AG04450 (cell line): Measurements from ENCODE around the gene FBXL2. TPM values are rescaled to one million over a fixed set of nuclear protein-coding genes. Genes with fewer than 3 reads are reported as not detected.

Experiments used
- CTCF ChIA-PET: fragments of 300-600, 350-600 bp; formaldehyde crosslinking; extraction: SDS; loops from one replicate; lab custom pipeline; 2022; ENCODE audit warnings: antibody characterized with exemption, inconsistent platforms; lab: Charles Lee
- POLR2A ChIA-PET: fragments of 350-600 bp; formaldehyde crosslinking; extraction: SDS; loops from one replicate; lab custom pipeline; 2021; ENCODE audit warnings: antibody characterized with exemption, inconsistent platforms; lab: Yijun Ruan, JAX
- DNase-seq: peaks from one replicate; pipeline ENCODE4 v3.0.0-alpha.2; 2011; ENCODE audit warnings: low read depth, low spot score
- H3K27ac ChIP-seq: one replicate; pipeline ENCODE4 v1.5.1; 2012; ENCODE audit warnings: low read depth, low read length, control low read depth
- H3K27me3 ChIP-seq: one replicate; pipeline ENCODE4 v1.6.0; 2012; ENCODE audit warnings: low read length; ENCODE audit not compliant: control insufficient read depth, insufficient read depth
- H3K4me3 ChIP-seq: 2 replicates; pipeline ENCODE4 v1.5.1; 2011; ENCODE audit warnings: mild to moderate bottlenecking, low read depth, low read length, control low read depth
- H3K9me3 ChIP-seq: 2 replicates; pipeline ENCODE4 v1.5.1; 2012; ENCODE audit warnings: low read length; ENCODE audit not compliant: control insufficient read depth, insufficient read depth
- CTCF ChIP-seq: IDR thresholded peaks from 2 replicates; pipeline ENCODE4 v1.5.1; 2011; ENCODE audit warnings: low read depth, low read length, control low read depth, inconsistent platforms
- polyA plus RNA-seq: library from polyadenylated mRNA; depleted of rRNA; stranded (reverse); fragments of >200 nt; gene quantifications from 2 replicates; pipeline ENCODE4 v1.2.3, GENCODE V29; 2011

The FBXL2 gene
- polyA plus RNA-seq, 1 experiment: 14.4 TPM

- no peak for TF ChIP-seq CTCF
- CTCF ChIA-PET: no interaction called here
- no peak overlapping the region for H3K4me3 ChIP-seq
- POLR2A ChIA-PET: no interaction called here
- H3K27ac ChIP-seq: no peak overlapping the region
- no peaks in the 10 kb centered on the region for H3K27me3 ChIP-seq
- DNase-seq: no peak
- no peaks in the 10 kb centered on the region; the same call in 1 of the 2 replicates for H3K9me3 ChIP-seq
Observed at GRCh38 chr3:33271324-33271723, 5.9 kb upstream of the FBXL2 start.

GRCh38 chr3:33273628-33274027 lies 3.6 kb upstream of the FBXL2 start:
- CTCF ChIA-PET: no interaction called here

GRCh38 chr3:33278163-33278562 lies 921 bp downstream of the FBXL2 start:
- POLR2A ChIA-PET: interaction anchor here (0.6 kb wide), 1 partner anchor 390 kb away, joined by 10 read pairs; no protein-coding TSS in a partner anchor
- H3K4me3 ChIP-seq: peak overlapping the region; percentile 63
- no peak for DNase-seq
- H3K27me3 ChIP-seq: no peaks in the 10 kb centered on the region
- no peaks in the 10 kb centered on the region; the same call in 1 of the 2 replicates for H3K9me3 ChIP-seq
- TF ChIP-seq CTCF: no peak
- CTCF ChIA-PET: interaction anchor here (0.6 to 1.8 kb wide), 7 partner anchors 11 to 203 kb away, joined by 3 to 10 read pairs (median 4); no protein-coding TSS in a partner anchor
- H3K27ac ChIP-seq: no peak overlapping the region

More at GRCh38 chr3:33273628-33274027, 3.6 kb upstream of the FBXL2 start:
- Histone ChIP-seq H3K9me3 (no peaks in the 10 kb centered on the region; the same call in 1 of the 2 replicates), H3K4me3 (no peak overlapping the region), H3K27me3 (no peaks in the 10 kb centered on the region), H3K27ac (no peak overlapping the region)
- DNase-seq: no peak
- POLR2A ChIA-PET: no interaction called here
- TF ChIP-seq CTCF: no peak

- Histone ChIP-seq H3K27ac (no peak overlapping the region), H3K4me3 (no peak overlapping the region), H3K27me3 (no peaks in the 10 kb centered on the region), H3K9me3 (peaks cover 7% of the 10 kb centered on the region)
- no peak for DNase-seq
- ChIA-PET CTCF (no interaction called here), POLR2A (no interaction called here)
- no peak for TF ChIP-seq CTCF
Observed at GRCh38 chr3:33287672-33288282, 10.5 kb downstream of the FBXL2 start.

GRCh38 chr3:33299395-33300081 lies 22.3 kb downstream of the FBXL2 start:
- H3K9me3 ChIP-seq: no peaks in the 10 kb centered on the region
- no peak for DNase-seq
- ChIA-PET CTCF (interaction anchor here (0.7 to 2.7 kb wide), 4 partner anchors 21 to 168 kb away, joined by 6 to 9 read pairs (median 8); no protein-coding TSS in a partner anchor), POLR2A (interaction anchor here (0.6 kb wide), 2 partner anchors 76 to 225 kb away, joined by 5 to 7 read pairs; no protein-coding TSS in a partner anchor)
- TF ChIP-seq CTCF: no peak
- peak overlapping the region; percentile 71 for H3K27ac ChIP-seq
- peak overlapping the region; percentile 23; the same call in 1 of the 2 replicates for H3K4me3 ChIP-seq
- no peaks in the 10 kb centered on the region for H3K27me3 ChIP-seq
